NCI-H2196 (cell line): Measurements from ENCODE around the gene LRRC8B.
A peak's percentile ranks its signal among the peaks of the same experiment; 100 is the strongest.
"Not testable (repeated sequence)": the region's sequence is repeated elsewhere in the genome, so short reads cannot be mapped to it uniquely, and the experiment has no call there.

Experiments
- DNase-seq: peaks from one replicate; lab custom pipeline; 2025; ENCODE audit not compliant: unreplicated experiment; lab: John Stamatoyannopoulos, UW

Gene LRRC8B

GRCh38 chr1:89523572-89524368, 859 bp upstream of the LRRC8B start:
- peak; percentile 69 for DNase-seq

GRCh38 chr1:89525169-89525855, 683 bp downstream of the LRRC8B start:
- DNase-seq = no peak

- no peak for DNase-seq
Observed at GRCh38 chr1:89527256-89527655, 2.6 kb downstream of the LRRC8B start.

- DNase-seq = no peak
Observed at GRCh38 chr1:89527750-89528381, 3.2 kb downstream of the LRRC8B start.

- DNase-seq = no peak
Observed at GRCh38 chr1:89528382-89528780, 3.8 kb downstream of the LRRC8B start.

GRCh38 chr1:89529196-89529595, 4.6 kb downstream of the LRRC8B start:
- DNase-seq = no peak

GRCh38 chr1:89530444-89531089, 5.9 kb downstream of the LRRC8B start:
- DNase-seq = no peak

- no peak for DNase-seq
Observed at GRCh38 chr1:89531480-89532139, 7.0 kb downstream of the LRRC8B start.

- no peak for DNase-seq
Observed at GRCh38 chr1:89532228-89532627, 7.6 kb downstream of the LRRC8B start.

GRCh38 chr1:89532866-89533265, 8.2 kb downstream of the LRRC8B start:
- DNase-seq = no peak

GRCh38 chr1:89535537-89535936, 10.9 kb downstream of the LRRC8B start:
- no peak for DNase-seq

GRCh38 chr1:89536555-89537341, 12.1 kb downstream of the LRRC8B start:
- no peak for DNase-seq

- DNase-seq = no peak
Observed at GRCh38 chr1:89538361-89538760, 13.7 kb downstream of the LRRC8B start.

- no peak for DNase-seq
Observed at GRCh38 chr1:89539128-89539527, 14.5 kb downstream of the LRRC8B start.

- DNase-seq = no peak
Observed at GRCh38 chr1:89540406-89540970, 15.9 kb downstream of the LRRC8B start.

- DNase-seq = no peak
Observed at GRCh38 chr1:89542345-89542744, 17.7 kb downstream of the LRRC8B start.

- DNase-seq = not testable (repeated sequence)
Observed at GRCh38 chr1:89543632-89544031, 19.0 kb downstream of the LRRC8B start.

GRCh38 chr1:89545264-89546038, 20.8 kb downstream of the LRRC8B start:
- DNase-seq = no peak
